Thoracic aorta (tissue), 2 donors: ENCODE results near the gene FAM186B. TPM values are rescaled to one million over a fixed set of nuclear protein-coding genes. Genes with fewer than 3 reads are reported as not detected.
"Not testable (repeated sequence)": the region's sequence is repeated elsewhere in the genome, so short reads cannot be mapped to it uniquely, and the experiment has no call there.

ENCODE experiments used
- ATAC-seq: fragments of 150-250 bp; one replicate; pipeline ENCODE4 v1.8.0; 2017; ENCODE audit warnings: low read depth; ENCODE audit not compliant: insufficient number of reproducible peaks, low FRiP score
- DNase-seq: peaks from one replicate; pipeline ENCODE4 v3.0.0-alpha.2; 2020; ENCODE audit warnings: low spot score
- H3K27ac ChIP-seq, 2 donors: fragments of 200-600 bp; sonication (generic); 1 replicate in 1 of 2; 2 replicates in 1 of 2; pipeline ENCODE4 v1.5.1; 2016; ENCODE audit warnings: mild to moderate bottlenecking in 2 of 2, moderate library complexity in 2 of 2
- H3K27me3 ChIP-seq: fragments of 200-600 bp; sonication (generic); replicated peaks from 2 replicates; pipeline ENCODE4 v1.6.0; 2016; ENCODE audit warnings: mild to moderate bottlenecking; ENCODE audit not compliant: insufficient read depth
- H3K36me3 ChIP-seq: fragments of 200-600 bp; sonication (generic); one replicate; pipeline ENCODE4 v1.5.1; 2016
- H3K4me1 ChIP-seq, 2 donors: fragments of 200-600 bp; sonication (generic); 1 replicate in 1 of 2; 2 replicates in 1 of 2; pipeline versions ENCODE4 v1.5.1 to v1.6.0; 2016; ENCODE audit warnings: low read depth in 2 of 2, mild to moderate bottlenecking in 1 of 2; ENCODE audit not compliant: control insufficient read depth in 1 of 2
- H3K4me3 ChIP-seq: fragments of 200-600 bp; sonication (generic); 2 replicates; pipeline ENCODE4 v1.5.1; 2016; ENCODE audit warnings: mild to moderate bottlenecking
- H3K9me3 ChIP-seq: fragments of 200-600 bp; sonication (generic); 2 replicates; pipeline ENCODE4 v1.5.1; 2016
- total RNA-seq, 2 donors: library from RNA; depleted of rRNA; stranded (reverse); fragments of >200 nt; gene quantifications; one replicate each; pipeline versions ENCODE4 v1.1.0 to v1.2.3, GENCODE V29; 2016
- TF ChIP-seq, protein P1 (sequence below): fragments of 200-600 bp; sonication (generic); IDR thresholded peaks from one replicate; pipeline ENCODE4 v1.5.1; 2019; ENCODE audit warnings: antibody characterized with exemption

Gene FAM186B
- total RNA-seq, 2 donors from 2014 or later: 0.42 to 0.54 TPM

DNA sequence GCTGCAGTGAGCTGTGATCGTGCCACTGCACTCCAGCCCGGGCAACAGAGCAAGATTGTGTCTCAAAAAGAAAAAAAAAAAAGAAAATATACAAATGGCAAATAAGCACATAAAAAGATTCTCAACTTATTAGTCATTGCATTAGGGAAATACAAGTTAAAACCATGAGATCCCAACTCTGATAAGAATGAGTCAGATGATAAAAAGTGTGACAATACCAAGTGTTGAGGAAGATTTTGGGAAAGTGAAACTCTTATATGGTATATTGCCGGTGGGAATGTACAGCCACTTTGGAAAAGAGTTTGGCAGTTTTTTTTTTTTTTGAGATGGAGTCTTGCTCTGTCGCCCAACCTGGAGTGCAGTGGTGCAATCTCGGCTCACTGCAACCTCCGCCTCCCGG lies 10.3 kb upstream of the FAM186B start:
- TF ChIP-seq, protein P1, sequence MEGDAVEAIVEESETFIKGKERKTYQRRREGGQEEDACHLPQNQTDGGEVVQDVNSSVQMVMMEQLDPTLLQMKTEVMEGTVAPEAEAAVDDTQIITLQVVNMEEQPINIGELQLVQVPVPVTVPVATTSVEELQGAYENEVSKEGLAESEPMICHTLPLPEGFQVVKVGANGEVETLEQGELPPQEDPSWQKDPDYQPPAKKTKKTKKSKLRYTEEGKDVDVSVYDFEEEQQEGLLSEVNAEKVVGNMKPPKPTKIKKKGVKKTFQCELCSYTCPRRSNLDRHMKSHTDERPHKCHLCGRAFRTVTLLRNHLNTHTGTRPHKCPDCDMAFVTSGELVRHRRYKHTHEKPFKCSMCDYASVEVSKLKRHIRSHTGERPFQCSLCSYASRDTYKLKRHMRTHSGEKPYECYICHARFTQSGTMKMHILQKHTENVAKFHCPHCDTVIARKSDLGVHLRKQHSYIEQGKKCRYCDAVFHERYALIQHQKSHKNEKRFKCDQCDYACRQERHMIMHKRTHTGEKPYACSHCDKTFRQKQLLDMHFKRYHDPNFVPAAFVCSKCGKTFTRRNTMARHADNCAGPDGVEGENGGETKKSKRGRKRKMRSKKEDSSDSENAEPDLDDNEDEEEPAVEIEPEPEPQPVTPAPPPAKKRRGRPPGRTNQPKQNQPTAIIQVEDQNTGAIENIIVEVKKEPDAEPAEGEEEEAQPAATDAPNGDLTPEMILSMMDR: no peak
- Histone ChIP-seq H3K9me3 (no peaks in the 10 kb centered on the region), H3K27me3 (no peaks in the 10 kb centered on the region), H3K4me3 (no peak overlapping the region), H3K27ac (no peak overlapping the region), H3K4me1 (no peaks in the 10 kb centered on the region), H3K36me3 (no peaks in the 10 kb centered on the region)
- DNase-seq (no peak), ATAC-seq (no peak)

DNA sequence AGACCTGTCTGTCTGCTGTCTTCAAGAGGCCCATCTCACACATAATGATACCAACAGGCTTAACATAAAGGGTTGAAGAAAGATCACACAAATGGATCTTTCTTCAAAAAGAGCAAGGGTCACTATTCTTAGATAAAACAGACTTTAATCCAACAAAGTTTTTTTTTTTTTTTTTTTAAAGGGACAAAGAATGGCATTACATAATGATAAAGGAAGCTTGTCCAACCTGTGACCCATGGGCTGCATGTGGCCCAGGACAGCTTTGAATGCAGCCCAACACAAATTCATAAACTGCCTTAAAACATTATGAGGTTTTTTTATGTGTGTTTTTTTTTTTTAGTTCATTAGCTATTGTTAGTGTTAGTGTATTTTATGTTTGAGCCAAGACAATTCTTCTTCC lies 6.8 kb upstream of the FAM186B start:
- TF ChIP-seq, protein P1: no peak
- ATAC-seq (no peak), DNase-seq (no peak)
- no peaks in the 10 kb centered on the region for H3K27me3 ChIP-seq
- H3K9me3 ChIP-seq: no peaks in the 10 kb centered on the region
- no peak overlapping the region for H3K27ac ChIP-seq
- H3K4me1 ChIP-seq: no peaks in the 10 kb centered on the region
- no peaks in the 10 kb centered on the region for H3K36me3 ChIP-seq
- H3K4me3 ChIP-seq: no peak overlapping the region

DNA sequence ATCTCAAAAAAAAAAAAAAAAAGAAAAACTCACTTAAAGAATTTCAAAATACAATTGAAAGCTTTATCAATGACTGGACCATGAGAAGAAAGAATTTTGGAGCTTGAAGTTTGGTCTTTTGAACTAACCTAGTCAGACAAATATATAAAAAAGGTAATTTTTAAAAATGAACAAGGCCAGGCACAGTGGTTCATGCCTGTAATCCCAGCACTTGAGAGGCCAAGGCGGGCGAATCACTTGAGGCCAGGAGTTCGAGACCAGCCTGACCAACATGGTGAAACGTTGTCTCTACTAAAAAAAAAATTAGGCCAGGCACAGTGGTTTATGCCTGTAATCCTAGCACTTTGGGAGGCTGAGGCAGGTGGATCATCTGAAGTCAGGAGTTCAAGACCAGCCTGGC lies 5.3 kb upstream of the FAM186B start:
- H3K4me1 ChIP-seq: not testable (repeated sequence)

DNA sequence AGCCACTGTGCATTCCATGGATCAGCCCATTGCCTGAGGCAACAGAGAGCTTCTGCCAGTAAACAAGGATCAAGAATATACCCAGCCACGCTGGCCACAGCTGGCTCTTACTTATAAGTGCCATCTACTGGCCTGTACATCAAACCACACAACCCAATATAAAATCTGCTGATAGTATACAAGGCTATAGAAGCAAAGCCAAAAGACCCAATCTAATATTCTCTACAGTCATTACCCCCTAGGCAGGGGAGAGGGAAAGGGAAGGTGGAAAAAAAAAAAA lies 4.4 kb upstream of the FAM186B start:
- no peaks in the 10 kb centered on the region for H3K27me3 ChIP-seq
- TF ChIP-seq, protein P1: no peak
- H3K27ac ChIP-seq: no peak overlapping the region
- DNase-seq: no peak
- no peaks in the 10 kb centered on the region for H3K36me3 ChIP-seq
- H3K4me3 ChIP-seq: no peak overlapping the region
- H3K9me3 ChIP-seq: no peaks in the 10 kb centered on the region
- ATAC-seq: no peak
- H3K4me1 ChIP-seq: peaks cover 0 to 6% of the 10 kb centered on the region in 2 donors

More for the DNA sequence above, 5.3 kb upstream of the FAM186B start:
- H3K27me3 ChIP-seq, H3K4me3 ChIP-seq, H3K36me3 ChIP-seq, H3K9me3 ChIP-seq, H3K27ac ChIP-seq, DNase-seq, ATAC-seq: not testable (repeated sequence)

DNA sequence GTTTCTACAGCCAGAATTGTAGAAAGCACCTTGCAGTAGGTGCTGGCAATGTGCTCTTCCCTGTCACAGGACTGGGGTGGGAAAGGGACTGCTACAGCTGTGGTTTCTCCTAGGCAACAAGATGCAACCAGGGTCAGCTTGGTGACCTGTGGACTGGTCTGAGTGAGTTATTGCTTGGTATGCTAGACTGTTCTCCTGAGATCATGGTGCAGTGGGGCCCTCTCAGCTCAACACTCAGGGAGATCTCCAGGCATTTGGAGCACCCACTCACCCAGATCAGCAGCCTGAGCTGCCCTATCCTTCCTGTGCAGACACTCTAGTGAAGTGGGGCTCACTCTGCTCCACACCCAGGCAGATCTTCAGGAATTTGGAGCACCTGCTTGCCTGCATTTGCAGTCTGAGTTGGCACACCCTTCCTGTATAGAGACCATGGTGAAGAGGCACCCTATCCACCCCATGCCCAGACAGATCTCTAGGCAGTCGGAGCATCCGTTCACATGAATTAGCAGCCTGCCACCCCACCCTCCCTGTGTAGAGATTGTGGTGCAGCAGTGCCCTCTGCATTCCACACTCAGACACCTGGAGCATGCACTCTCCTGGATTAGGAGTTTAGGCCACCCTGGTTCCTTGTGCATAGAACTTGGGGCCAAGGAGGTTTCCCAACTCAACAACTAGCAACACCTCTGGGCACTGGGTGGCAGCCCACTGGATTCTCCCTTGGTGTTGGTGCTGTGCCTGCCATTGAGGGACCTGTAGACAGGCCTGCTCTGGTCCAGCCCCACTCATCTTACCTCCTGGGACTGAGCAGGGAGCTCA lies 3.8 kb upstream of the FAM186B start:
- TF ChIP-seq, protein P1: no peak
- no peak for ATAC-seq

DNA sequence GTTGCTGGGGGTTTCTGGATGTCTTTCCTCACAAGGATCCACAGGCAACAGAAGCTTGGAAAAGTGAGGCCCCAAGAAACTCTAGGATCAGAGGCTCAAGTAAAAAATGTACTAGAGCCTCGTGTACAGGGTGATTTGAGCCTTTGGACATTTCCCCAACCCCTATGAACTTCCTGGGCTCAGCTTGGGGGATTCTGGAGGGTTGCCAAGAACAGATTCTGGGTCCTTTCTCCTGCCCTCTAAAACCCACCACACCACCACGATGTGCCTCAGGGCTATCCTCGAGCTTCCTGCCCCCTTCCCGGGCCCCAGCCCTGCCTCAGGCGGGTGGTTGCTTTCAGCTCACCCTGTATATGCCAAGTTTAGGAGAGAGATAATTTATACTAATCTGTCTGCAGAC lies 583 bp downstream of the FAM186B start:
- no peaks in the 10 kb centered on the region for H3K9me3 ChIP-seq
- DNase-seq (no peak), ATAC-seq (no peak)
- H3K4me1 ChIP-seq: peaks cover 0 to 6% of the 10 kb centered on the region in 2 donors
- no peaks in the 10 kb centered on the region for H3K36me3 ChIP-seq
- TF ChIP-seq, protein P1: no peak
- H3K4me3 ChIP-seq: no peak overlapping the region
- H3K27me3 ChIP-seq: no peaks in the 10 kb centered on the region
- no peak overlapping the region for H3K27ac ChIP-seq

More for the DNA sequence above, 3.8 kb upstream of the FAM186B start:
- Histone ChIP-seq H3K27me3 (no peaks in the 10 kb centered on the region), H3K4me3 (no peak overlapping the region), H3K9me3 (no peaks in the 10 kb centered on the region), H3K36me3 (no peaks in the 10 kb centered on the region), H3K4me1 (peaks cover 0 to 6% of the 10 kb centered on the region in 2 donors), H3K27ac (no peak overlapping the region)
- DNase-seq: no peak
